ENCODE measurements around the gene C11orf16.
A peak's percentile ranks its signal among the peaks of the same experiment; 100 is the strongest.
"Not testable (repeated sequence)": the region's sequence is repeated elsewhere in the genome, so short reads cannot be mapped to it uniquely, and the experiment has no call there.

The C11orf16 gene
- 0 to 0.39 (median 0.09) reads per million in 3 donors for total RNA-seq

- H3K27me3 ChIP-seq (replicated peaks; ENCODE audit: control insufficient read depth, insufficient read depth, low read length, poor library complexity, severe bottlenecking) = no peaks in the 10 kb centered on the region
- no peak for DNase-seq
- no peaks in the 10 kb centered on the region for H3K9me3 ChIP-seq (ENCODE audit: control insufficient read depth, low read length)
- no peak within 1 kb of the TSS for H3K4me3 ChIP-seq (ENCODE audit: insufficient read depth, low read depth, low read length, poor library complexity, severe bottlenecking)
- H3K4me1 ChIP-seq (ENCODE audit: control insufficient read depth, insufficient read depth, low read length, poor library complexity, severe bottlenecking) = no peaks in the 10 kb centered on the region
- H3K36me3 ChIP-seq (ENCODE audit: control insufficient read depth, insufficient read depth, low read length) = no peaks in the 10 kb centered on the region
- no peak within 1 kb of the TSS for H3K27ac ChIP-seq (ENCODE audit: insufficient read depth, low read length, poor library complexity, severe bottlenecking)
These were observed at the start of gene C11orf16 for GRCh38 chr11:8932564-8933180. Gene C11orf16, minus strand, starts transcription at chr11:8932947. Its CDS starts 639 bp downstream, at chr11:8932308.

- Histone ChIP-seq H3K36me3 (ENCODE audit: control insufficient read depth, insufficient read depth, low read length) (no peaks in the 10 kb centered on the region), H3K27me3 (replicated peaks; ENCODE audit: control insufficient read depth, insufficient read depth, low read length, poor library complexity, severe bottlenecking) (no peaks in the 10 kb centered on the region), H3K27ac (ENCODE audit: insufficient read depth, low read length, poor library complexity, severe bottlenecking) (no peak overlapping the region), H3K4me1 (ENCODE audit: control insufficient read depth, insufficient read depth, low read length, poor library complexity, severe bottlenecking) (no peaks in the 10 kb centered on the region), H3K4me3 (ENCODE audit: insufficient read depth, low read depth, low read length, poor library complexity, severe bottlenecking) (no peak overlapping the region), H3K9me3 (ENCODE audit: control insufficient read depth, low read length) (no peaks in the 10 kb centered on the region)
- no peak for DNase-seq
These were observed 47.7 kb upstream of the C11orf16 start for GRCh38 chr11:8980485-8980884.

- H3K4me1 ChIP-seq (ENCODE audit: control insufficient read depth, insufficient read depth, low read length, poor library complexity, severe bottlenecking); H3K27me3 ChIP-seq (replicated peaks; ENCODE audit: control insufficient read depth, insufficient read depth, low read length, poor library complexity, severe bottlenecking); H3K36me3 ChIP-seq (ENCODE audit: control insufficient read depth, insufficient read depth, low read length); H3K27ac ChIP-seq (ENCODE audit: insufficient read depth, low read length, poor library complexity, severe bottlenecking); DNase-seq; H3K4me3 ChIP-seq (ENCODE audit: insufficient read depth, low read depth, low read length, poor library complexity, severe bottlenecking); H3K9me3 ChIP-seq (ENCODE audit: control insufficient read depth, low read length): not testable (repeated sequence)
These were observed 46.6 kb upstream of the C11orf16 start for GRCh38 chr11:8979365-8979764.

GRCh38 chr11:8973121-8973520, 40.4 kb upstream of the C11orf16 start:
- Histone ChIP-seq H3K9me3 (ENCODE audit: control insufficient read depth, low read length) (no peaks in the 10 kb centered on the region), H3K27ac (ENCODE audit: insufficient read depth, low read length, poor library complexity, severe bottlenecking) (no peak overlapping the region), H3K4me1 (ENCODE audit: control insufficient read depth, insufficient read depth, low read length, poor library complexity, severe bottlenecking) (no peaks in the 10 kb centered on the region), H3K27me3 (replicated peaks; ENCODE audit: control insufficient read depth, insufficient read depth, low read length, poor library complexity, severe bottlenecking) (no peaks in the 10 kb centered on the region), H3K36me3 (ENCODE audit: control insufficient read depth, insufficient read depth, low read length) (no peaks in the 10 kb centered on the region), H3K4me3 (ENCODE audit: insufficient read depth, low read depth, low read length, poor library complexity, severe bottlenecking) (no peak overlapping the region)
- no peak for DNase-seq

GRCh38 chr11:8971924-8972316, 39.2 kb upstream of the C11orf16 start:
- H3K27ac ChIP-seq (ENCODE audit: insufficient read depth, low read length, poor library complexity, severe bottlenecking) = no peak overlapping the region
- no peaks in the 10 kb centered on the region for H3K36me3 ChIP-seq (ENCODE audit: control insufficient read depth, insufficient read depth, low read length)
- no peaks in the 10 kb centered on the region for H3K9me3 ChIP-seq (ENCODE audit: control insufficient read depth, low read length)
- H3K4me3 ChIP-seq (ENCODE audit: insufficient read depth, low read depth, low read length, poor library complexity, severe bottlenecking) = no peak overlapping the region
- DNase-seq = no peak
- H3K27me3 ChIP-seq (replicated peaks; ENCODE audit: control insufficient read depth, insufficient read depth, low read length, poor library complexity, severe bottlenecking) = no peaks in the 10 kb centered on the region
- H3K4me1 ChIP-seq (ENCODE audit: control insufficient read depth, insufficient read depth, low read length, poor library complexity, severe bottlenecking) = no peaks in the 10 kb centered on the region

- no peak for DNase-seq
- Histone ChIP-seq H3K27ac (ENCODE audit: insufficient read depth, low read length, poor library complexity, severe bottlenecking) (no peak overlapping the region), H3K27me3 (replicated peaks; ENCODE audit: control insufficient read depth, insufficient read depth, low read length, poor library complexity, severe bottlenecking) (no peaks in the 10 kb centered on the region), H3K9me3 (ENCODE audit: control insufficient read depth, low read length) (no peaks in the 10 kb centered on the region), H3K4me3 (ENCODE audit: insufficient read depth, low read depth, low read length, poor library complexity, severe bottlenecking) (no peak overlapping the region), H3K36me3 (ENCODE audit: control insufficient read depth, insufficient read depth, low read length) (no peaks in the 10 kb centered on the region), H3K4me1 (ENCODE audit: control insufficient read depth, insufficient read depth, low read length, poor library complexity, severe bottlenecking) (no peaks in the 10 kb centered on the region)
These were observed 38.6 kb upstream of the C11orf16 start for GRCh38 chr11:8971196-8971923.

GRCh38 chr11:8967184-8967583, 34.4 kb upstream of the C11orf16 start:
- no peak overlapping the region for H3K4me3 ChIP-seq (ENCODE audit: insufficient read depth, low read depth, low read length, poor library complexity, severe bottlenecking)
- H3K4me1 ChIP-seq (ENCODE audit: control insufficient read depth, insufficient read depth, low read length, poor library complexity, severe bottlenecking) = peaks cover 13% of the 10 kb centered on the region
- H3K27me3 ChIP-seq (replicated peaks; ENCODE audit: control insufficient read depth, insufficient read depth, low read length, poor library complexity, severe bottlenecking) = no peaks in the 10 kb centered on the region
- no peak for DNase-seq
- H3K27ac ChIP-seq (ENCODE audit: insufficient read depth, low read length, poor library complexity, severe bottlenecking) = no peak overlapping the region
- H3K9me3 ChIP-seq (ENCODE audit: control insufficient read depth, low read length) = no peaks in the 10 kb centered on the region
- no peaks in the 10 kb centered on the region for H3K36me3 ChIP-seq (ENCODE audit: control insufficient read depth, insufficient read depth, low read length)

- Histone ChIP-seq H3K27me3 (replicated peaks; ENCODE audit: control insufficient read depth, insufficient read depth, low read length, poor library complexity, severe bottlenecking) (no peaks in the 10 kb centered on the region), H3K4me1 (ENCODE audit: control insufficient read depth, insufficient read depth, low read length, poor library complexity, severe bottlenecking) (peaks cover 13% of the 10 kb centered on the region), H3K4me3 (ENCODE audit: insufficient read depth, low read depth, low read length, poor library complexity, severe bottlenecking) (peak within 1 kb of the TSS; percentile 93), H3K36me3 (ENCODE audit: control insufficient read depth, insufficient read depth, low read length) (no peaks in the 10 kb centered on the region), H3K27ac (ENCODE audit: insufficient read depth, low read length, poor library complexity, severe bottlenecking) (peak within 1 kb of the TSS; percentile 86), H3K9me3 (ENCODE audit: control insufficient read depth, low read length) (no peaks in the 10 kb centered on the region)
- DNase-seq = peak; percentile 43 to 66 (median 60)
These were observed 31.9 kb upstream of the C11orf16 start, which contains the start of gene TMEM9B for GRCh38 chr11:8964324-8965320. Gene TMEM9B, minus strand, starts transcription at chr11:8964442. Its CDS starts 129 bp downstream, at chr11:8964313.

- H3K4me3 ChIP-seq (ENCODE audit: insufficient read depth, low read depth, low read length, poor library complexity, severe bottlenecking) = peak overlapping the region; percentile 93
- peak; percentile 51 to 65 (median 60) for DNase-seq
- no peaks in the 10 kb centered on the region for H3K36me3 ChIP-seq (ENCODE audit: control insufficient read depth, insufficient read depth, low read length)
- no peaks in the 10 kb centered on the region for H3K27me3 ChIP-seq (replicated peaks; ENCODE audit: control insufficient read depth, insufficient read depth, low read length, poor library complexity, severe bottlenecking)
- H3K27ac ChIP-seq (ENCODE audit: insufficient read depth, low read length, poor library complexity, severe bottlenecking) = peak overlapping the region; percentile 86
- H3K9me3 ChIP-seq (ENCODE audit: control insufficient read depth, low read length) = no peaks in the 10 kb centered on the region
- H3K4me1 ChIP-seq (ENCODE audit: control insufficient read depth, insufficient read depth, low read length, poor library complexity, severe bottlenecking) = peaks cover 13% of the 10 kb centered on the region
These were observed 31.0 kb upstream of the C11orf16 start for GRCh38 chr11:8963569-8964323.
